ENCODE measurements around the gene KIRREL3.

The KIRREL3 gene

DNA sequence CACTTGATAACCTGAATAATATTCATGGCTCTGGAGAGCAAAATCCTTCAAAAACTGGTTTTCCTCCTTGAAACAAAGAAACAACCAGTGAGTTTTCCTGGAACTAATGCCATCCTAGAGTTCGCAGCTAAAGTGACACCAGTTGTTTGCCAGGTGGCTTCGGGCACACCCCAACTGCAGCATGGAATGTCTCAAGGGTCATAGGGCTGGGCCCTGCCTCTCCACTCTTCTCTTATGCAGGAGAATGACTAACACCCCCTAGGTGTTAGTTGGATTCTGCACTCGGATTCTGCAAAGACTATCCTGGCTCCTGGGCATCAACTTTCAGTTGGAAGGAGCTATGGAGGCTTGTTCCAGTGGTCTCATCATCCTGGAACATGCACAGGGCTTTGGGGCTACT is 98.8 kb downstream of the KIRREL3 start:
- DNase-seq = no peak

DNA sequence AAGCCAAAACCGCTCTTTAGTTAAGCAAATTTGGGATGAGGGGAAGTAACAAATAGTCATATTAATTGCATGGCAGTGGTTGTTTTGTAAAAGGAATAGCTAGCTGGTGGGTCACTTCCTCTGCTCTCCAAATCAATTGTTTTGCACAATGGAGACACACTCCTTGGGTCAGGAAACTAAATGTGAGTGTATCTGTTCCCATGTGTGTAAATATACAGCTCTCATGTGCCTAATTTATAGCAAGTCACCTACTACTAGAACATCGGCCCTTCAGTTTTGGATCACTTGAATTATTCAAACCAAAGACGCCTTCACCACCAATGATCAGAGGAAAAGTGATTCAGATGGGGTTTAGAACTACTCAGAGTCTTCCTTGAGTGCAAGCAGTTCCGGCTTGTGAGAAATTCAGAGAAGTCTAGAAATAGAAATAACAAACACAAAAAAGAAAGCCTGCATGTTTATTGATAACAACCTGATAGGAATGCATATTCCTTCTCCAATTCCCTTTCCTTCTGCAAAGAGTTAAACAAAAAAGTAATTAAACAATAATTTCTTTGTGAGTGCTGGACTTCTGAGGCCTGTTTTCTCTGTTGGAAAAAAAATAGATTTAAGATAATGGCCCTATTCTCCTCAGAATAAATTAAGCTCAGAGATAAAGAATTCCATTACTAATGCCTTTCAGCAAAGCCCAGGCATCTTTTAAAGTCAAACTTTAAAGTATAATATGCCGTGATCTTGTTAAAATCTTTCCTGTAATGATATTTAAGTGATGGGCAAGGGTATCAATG is 100.4 kb downstream of the KIRREL3 start:
- DNase-seq = no peak

DNA sequence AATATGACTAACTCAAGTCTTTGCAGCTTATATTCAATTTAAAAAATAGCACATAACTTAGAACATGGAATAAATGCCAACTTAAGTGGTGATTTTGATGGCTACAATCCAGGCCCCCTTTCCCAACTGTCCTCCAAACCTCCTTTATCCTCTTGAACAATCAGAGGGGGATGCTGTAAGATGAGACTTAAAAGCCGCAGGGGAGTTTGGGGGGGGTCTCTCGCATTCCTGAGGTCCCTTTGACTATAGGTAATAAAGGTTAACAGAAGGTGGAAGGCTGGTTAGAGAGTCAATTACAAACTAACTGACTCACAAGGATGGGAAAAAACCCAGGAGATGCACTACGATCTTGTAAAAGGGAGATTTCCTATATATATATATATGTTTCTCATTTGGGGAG is 101.8 kb downstream of the KIRREL3 start:
- DNase-seq = no peak

DNA sequence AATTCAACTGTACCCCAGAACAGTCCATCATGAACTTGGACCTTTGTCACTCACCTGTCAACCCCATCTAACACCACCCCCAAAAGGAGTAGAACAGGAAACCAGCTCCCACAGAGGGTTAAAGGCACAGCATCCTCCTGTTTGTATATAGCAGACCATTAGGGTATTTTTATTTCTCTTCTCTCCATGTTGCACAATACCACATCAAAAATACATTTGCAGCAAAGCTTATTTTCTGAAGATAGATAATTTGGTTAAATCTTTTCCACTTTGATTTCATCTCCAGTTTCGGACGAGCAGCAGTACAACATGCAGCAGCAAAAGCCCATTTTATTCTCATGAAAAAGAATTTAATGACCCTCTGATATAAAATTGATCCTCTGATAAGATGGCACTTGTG is 103.1 kb downstream of the KIRREL3 start:
- DNase-seq = no peak

DNA sequence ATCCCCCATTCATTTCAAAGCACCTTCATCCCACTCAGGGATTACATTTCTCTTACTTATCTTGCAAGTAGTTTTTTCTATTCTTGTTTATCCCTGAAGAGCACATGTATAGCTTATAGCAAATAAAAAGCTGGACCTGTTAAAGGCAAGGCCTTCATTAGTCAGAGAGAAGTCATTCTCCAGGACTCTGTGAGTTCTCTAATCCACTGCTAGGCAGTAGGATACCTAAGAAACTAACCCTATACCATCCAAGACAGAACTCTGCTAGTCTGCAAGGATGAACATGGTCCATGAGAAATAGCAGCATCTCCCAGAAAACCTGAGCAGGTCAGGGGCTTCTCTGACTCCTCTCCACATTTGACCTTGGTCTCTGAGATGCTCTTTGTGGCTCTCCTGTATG is 104.5 kb downstream of the KIRREL3 start:
- no peak for DNase-seq

DNA sequence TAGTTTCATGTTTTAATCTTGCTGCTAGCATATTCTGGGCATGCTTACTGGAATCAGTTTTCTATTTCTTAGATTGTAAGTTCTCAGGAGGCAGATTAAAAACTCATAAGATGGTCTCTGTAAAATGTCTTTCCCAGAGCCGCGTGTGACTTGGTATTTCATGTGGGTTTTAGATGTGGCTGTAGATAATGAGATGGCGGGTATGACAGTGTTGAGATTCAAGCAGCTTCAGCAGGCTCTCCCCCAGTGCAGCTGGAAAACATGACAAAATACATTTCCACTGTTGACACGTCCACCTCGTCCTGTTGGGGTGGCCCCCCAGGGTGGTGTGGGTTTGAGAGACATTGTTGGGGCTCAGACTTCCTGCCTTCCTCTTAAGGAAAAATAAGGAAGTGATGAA is 106.8 kb downstream of the KIRREL3 start:
- DNase-seq = no peak

DNA sequence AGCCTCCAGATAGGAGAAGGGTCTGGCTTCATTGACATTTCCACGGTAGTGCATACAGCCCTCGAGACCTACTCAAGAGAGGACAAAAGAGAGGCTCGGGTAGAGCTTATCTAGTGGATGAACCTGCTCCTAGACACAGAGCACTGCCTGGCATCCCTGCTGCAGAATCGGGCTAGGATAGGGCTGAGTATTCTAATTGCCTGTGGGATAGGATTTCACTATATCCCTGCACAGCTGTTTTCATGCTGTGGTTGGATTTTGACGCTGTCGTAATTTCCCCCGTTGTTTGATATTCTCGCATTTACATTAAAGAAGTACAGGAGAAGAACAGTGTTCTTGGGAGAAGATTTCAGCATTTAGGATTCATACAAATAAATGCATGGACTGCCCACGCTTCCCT is 107.8 kb downstream of the KIRREL3 start:
- no peak for DNase-seq

DNA sequence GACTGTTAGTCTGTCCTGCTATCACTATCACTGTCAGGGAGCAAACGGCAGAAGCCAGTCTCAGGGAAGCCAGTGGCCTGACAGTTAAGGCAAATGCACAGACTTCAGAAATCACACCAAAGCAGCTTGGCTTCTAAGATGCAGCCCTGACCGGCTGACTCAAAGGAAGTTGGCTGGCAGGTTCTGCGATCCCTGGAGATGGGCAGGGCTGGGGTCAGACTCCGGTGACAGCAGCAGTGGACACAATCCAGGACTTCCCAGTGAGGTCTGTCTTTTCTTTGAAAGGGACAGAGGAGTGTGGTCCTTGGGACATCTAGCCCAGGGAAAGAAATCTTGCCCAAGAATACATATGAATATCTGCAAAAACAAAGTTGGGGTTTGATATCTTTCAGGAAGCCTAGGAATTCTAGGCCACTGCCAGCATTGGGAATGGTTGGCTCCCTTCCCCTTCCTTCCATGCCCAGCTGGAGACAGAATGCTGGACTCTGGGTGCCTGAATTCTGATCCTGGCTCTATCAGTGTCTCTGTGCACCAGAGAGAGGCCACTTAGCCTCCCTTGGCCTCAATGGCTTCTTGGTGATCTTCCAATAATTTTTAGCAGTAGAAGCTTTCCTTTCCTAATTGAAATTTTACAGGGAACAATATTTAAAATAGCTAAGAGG is 108.9 kb downstream of the KIRREL3 start:
- no peak for DNase-seq

DNA sequence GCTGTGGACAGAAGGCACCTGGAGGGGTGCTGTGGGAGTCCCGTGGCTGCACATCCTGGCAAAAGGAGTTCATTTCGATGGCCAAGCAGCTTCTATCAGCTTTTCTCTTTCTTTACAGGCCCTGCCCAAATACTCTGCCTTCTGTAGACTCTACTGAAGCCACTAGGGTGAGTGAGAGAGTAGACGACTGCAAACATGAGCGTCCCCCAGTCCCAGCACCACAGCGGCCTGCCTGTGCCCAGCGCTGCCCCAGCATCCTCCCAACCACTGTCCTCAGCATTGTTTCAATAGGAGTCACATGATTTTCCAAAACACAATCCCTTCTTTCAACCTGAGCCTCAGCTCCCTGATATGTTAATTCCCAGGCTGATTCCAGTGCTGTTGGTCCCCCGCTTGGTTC is 110.0 kb downstream of the KIRREL3 start:
- no peak for DNase-seq

DNA sequence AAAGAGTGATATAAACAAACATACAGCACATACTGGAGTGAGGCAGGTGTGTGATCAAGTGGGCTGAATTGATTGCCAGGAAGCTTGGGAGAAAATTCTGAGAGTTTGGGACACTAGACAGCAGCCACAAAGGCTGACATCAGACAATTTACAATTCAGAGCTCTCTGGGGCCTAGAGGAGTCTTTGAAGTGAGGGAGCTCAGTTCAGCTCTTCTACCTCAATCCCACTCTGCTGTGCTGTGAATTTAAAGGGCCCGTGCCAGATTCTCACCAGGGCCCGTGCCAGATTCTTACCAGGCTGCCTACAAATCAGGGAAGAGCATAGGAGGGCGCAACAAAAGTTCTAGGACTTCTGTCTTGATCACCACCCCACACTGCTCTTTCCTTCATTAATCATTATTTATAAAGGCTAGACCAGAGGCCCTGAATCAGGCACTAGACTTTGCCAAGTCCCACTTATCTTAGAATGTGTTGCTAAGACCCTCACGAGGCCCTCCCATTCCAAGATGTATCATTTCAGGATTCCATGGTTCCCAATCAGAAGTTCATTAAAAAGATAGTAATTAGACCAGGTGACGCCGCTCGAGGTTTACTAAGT is 112.4 kb downstream of the KIRREL3 start:
- no peak for DNase-seq

DNA sequence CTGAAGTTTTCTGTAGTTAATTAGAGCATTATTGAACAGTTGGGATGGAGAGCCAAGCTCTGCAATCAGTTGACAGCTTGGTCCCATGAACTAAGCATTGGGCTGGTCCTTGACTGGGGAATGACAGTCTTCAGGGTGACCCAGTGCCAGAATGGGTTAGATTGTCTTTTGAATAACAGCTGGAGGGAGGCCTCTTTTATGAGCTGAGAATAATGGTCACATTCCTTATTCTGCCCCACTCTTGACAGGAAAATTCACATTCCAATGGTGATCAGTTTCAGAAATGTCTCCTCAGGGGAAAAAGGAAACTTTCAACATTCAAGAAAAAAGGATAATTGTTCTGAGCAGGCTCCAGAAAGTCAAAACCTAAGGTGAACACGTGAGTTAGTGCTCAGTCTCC is 113.9 kb downstream of the KIRREL3 start:
- no peak for DNase-seq

DNA sequence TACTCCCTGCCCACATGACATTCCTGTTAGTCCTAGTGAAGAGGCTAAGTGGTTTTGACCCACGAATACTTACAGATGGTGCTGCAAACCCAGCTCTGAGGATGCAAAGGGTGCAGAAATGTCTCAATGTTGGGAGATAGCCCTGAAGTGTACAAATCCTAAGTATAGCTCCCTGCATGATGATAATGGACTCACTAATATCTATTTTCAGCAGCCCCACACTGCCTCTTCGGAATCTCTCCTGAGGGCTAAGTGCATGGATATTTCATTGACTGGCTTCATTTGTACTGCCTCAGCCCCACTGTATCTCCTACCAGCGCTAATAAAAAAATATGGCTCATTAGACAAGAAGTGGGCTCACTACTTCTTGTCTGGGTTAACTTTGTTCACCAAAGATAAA is 114.5 kb downstream of the KIRREL3 start:
- no peak for DNase-seq

DNA sequence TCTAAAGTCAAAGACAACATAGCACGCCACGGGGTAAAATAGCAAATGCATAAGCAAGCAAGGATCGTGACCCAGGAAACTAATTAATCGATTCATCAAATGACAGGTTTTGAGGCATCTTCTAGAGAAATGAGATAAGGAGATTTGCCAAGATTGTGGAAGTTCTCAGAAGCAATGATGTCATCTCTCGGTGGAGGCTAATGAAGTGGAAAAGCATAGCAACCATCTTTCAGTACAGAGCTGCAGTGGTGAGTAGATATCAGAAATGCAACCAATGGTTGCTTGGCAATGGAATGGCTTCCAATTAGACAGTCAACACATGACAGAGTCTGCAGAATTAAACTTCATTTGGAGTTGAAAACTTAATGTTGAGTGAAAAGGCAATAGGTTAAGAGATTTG is 116.0 kb downstream of the KIRREL3 start:
- DNase-seq = no peak

DNA sequence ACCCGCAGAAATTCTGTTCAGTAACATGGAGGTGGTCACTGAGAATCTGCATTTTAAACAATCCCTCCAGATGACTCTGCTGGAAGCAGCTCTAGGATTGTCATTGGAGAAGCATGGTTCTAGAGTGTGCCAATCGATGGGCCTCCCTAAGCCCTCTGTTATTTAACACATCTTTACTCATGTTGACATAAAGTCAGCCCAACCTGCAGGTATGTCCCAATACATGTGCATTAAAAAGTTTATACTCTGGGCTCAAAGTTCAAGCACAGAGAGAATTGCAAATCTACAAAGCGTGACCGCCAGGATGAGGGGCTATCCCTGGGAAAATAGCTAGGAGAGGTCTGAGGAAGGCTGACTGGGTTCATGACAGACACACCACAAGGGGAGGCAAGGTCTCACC is 116.4 kb downstream of the KIRREL3 start:
- no peak for DNase-seq

DNA sequence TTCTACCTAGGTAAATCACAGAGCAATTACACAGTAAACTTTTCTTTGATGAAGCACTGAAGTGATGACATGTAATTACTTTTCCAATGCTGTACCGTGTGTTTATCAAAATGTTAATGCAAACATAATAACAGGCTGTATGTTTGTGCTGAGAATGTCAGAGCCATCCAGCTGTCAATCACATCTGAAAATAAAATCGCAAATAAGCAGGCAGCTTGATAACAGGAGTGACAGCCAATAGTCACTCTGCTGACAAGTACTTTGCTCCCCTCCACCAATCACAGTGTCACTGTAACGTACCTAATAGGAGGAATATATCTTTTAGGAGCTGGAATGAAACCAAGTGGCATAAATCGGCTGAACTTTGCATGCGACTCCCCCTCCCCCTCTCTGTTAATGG is 119.7 kb downstream of the KIRREL3 start:
- DNase-seq = no peak

DNA sequence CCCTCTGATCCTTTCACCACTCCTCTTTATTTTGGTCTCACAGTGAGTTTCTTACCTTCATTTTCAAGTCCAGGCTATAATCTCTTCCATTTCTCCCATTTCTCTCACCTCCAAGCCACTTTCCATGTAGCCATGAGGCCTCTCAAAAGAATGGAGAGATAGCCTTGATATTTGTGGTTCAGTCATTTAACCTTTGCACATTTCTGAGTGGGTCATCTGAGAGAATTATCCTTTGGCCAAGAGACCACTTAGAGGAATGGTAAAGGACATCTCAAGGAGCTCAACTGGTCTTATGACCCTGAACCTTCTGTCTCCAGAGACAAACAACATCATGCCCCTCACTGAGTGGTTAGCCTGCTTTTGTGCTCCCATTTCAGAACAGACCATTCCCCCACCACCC is 121.1 kb downstream of the KIRREL3 start:
- DNase-seq = no peak

DNA sequence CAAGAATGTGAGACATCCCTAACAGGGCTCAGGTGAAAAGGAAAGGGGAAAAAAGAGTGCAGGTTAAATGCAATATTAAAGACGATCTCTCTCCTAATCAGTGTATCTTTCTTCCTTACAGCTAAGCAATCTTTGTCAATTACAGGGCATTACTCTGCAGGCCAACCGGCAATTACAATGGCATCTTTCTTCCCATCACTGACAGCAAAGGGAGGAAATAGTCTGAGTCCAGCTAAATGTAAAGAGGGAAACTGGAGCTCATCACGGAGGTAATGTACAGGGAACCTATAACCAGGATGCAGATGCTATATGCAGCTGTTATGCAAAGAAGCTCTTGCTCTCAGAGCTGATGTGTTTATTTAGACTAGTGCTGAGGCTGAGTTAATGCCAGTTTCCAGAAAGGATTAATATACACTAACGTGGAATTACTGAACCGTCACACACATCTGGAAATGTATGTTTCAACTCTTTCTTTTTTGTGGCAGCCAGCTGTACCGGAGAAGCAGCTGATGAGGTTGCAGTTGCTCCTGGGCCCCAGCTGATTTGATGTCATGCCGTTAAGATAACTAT is 121.6 kb downstream of the KIRREL3 start:
- no peak for DNase-seq

DNA sequence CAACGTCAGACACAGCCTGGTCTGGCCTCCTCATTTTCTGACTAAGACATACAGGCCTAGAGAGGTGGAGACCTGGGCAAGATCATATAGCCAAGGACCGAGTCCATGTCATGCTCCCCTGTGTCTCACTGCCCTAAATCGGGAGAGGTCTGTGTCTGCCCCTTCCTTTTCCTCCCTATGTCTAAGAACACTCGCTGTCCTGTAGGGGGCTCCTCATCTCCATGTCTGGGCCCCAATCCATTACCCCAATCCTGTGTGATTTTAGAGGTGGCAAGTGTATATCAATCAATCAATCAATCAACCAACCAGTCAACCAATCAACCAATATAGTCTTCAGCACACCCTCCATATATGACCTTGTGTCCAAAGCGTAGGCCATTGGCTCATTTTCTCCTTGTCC is 125.7 kb downstream of the KIRREL3 start:
- DNase-seq = no peak

DNA sequence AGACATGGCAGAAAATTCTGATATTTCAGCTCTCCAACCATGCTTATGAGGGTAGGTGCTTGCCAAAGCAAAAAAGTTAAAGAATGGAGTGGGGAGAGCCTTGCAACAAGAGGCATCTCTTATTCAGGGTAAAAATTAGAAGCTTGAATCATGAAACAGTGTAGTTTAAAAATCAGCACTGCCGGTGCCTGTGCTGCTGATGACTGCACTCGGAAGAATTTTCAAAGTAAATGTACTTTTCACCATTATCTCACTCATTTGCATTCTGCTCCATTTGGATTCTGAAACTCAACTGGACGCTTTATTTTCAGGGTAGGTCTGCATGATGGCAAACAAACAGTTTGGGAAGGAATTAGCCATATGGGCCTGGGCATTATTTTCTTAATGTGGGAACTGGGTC is 126.3 kb downstream of the KIRREL3 start:
- no peak for DNase-seq

DNA sequence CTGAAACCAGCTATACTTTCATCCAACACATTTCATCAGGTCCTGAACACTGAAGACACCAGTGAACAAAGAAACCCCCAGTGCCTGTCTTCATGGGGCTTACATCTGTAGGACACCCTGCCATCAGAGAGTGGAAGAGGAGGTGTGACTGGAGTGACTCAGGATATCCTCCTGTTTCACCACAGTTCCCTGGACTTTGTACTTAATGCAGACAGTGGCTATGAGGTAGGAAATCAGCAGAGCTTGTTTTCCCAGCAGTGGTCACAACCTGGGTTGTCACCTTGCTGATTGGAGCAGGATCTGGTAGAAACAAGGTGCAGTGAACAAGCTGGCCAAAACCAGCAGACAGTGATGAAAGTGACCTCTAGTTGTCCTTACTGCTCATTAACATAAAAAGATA is 128.8 kb downstream of the KIRREL3 start:
- no peak for DNase-seq

DNA sequence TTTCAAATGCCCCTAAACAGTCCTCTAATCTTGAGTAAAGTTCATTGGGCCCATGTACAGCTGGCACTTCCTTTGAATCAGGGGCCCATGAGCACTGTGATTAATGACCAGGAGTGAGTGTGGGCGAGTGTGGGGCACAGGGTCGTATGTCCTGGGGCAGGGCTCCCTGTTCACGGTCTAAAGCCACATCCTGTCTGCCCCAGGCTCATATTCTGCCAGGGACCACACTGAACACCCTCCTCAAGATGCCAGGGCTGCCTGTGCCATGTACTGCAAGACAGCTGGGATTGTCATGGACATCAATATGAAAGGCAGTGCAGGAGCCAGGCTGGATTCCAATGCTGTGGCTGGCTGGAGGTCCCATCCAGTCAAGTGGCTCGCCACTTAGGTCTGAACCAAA is 130.5 kb downstream of the KIRREL3 start:
- no peak for DNase-seq

DNA sequence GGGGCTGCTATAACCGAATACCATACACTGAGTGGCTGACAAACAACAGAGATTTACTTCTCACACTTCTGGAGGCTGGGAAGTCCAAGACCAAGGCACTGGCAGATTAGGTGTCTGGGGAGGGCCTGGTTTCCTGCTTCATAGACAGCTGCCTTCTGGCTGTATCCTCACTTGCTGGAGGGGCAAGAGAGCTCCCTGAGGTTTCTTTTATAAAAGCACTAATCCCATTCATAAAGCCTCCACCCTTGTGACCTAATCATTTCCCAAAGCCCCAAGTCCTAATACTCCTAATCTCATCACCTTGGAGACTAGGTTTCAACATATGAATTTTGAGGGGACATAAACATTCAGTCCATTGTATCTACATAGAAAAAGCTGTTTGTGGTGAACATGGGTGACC is 131.8 kb downstream of the KIRREL3 start:
- no peak for DNase-seq

DNA sequence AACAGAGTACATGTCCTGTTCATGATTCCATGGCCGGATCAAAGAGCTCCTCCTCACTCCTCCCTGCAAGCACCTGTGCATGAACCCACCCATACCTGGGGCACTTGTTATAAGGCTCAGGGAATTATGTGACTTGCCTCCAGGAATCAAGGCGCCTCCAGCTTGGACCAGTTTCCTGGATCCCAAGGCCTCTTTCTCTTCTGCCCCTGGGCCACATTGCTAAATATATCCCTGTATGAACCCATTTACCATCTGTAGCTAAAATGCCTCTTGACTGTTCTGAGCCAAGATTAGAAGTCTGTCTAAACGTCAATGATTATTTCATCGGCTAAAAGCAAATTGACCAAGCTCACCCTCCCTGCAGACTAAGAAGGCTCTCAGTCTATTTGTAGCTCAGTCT is 135.6 kb downstream of the KIRREL3 start:
- DNase-seq = no peak

Data from MV-4-11 (cell line).